ENCODE results near the gene SOCS7. TPM values are rescaled to one million over a fixed set of nuclear protein-coding genes. Genes with fewer than 3 reads are reported as not detected.

Gene SOCS7
- 23.7 TPM for total RNA-seq
- long read RNA-seq, partial matches to known transcripts: 1 of 11 reads
- long read RNA-seq, other reads (novel, unspliced or antisense): 10 of 11 reads

- TF ChIP-seq CTCF (IDR thresholded peaks at IDR 0.05): no peak
- Histone ChIP-seq H3K27me3 (no peaks in the 10 kb centered on the region), H3K4me3 (peak within 1 kb of the TSS; percentile 81), H3K27ac (peak within 1 kb of the TSS; percentile 84), H3K9me3 (no peaks in the 10 kb centered on the region), H3K36me3 (no peaks in the 10 kb centered on the region), H3K4me1 (peaks cover 21% of the 10 kb centered on the region)
- peak; percentile 97 for ATAC-seq
- DNase-seq: peak; percentile 97
- intact Hi-C loops (cut with DNase I): no loop called here
Measured at GRCh38 chr17:38351412-38352222, at the start of gene SOCS7. Gene SOCS7 (plus strand): TSS chr17:38351844. CDS start chr17:38352053, 209 bp downstream.

- TF ChIP-seq CTCF (IDR thresholded peaks at IDR 0.05): no peak
- H3K4me3 ChIP-seq: no peak overlapping the region
- no peak for DNase-seq
- H3K9me3 ChIP-seq: no peaks in the 10 kb centered on the region
- H3K27me3 ChIP-seq: no peaks in the 10 kb centered on the region
- intact Hi-C loops (cut with DNase I): no loop called here
- no peaks in the 10 kb centered on the region for H3K4me1 ChIP-seq
- peaks cover 27% of the 10 kb centered on the region for H3K36me3 ChIP-seq
- H3K27ac ChIP-seq: no peak overlapping the region
- no peak for ATAC-seq
Measured at GRCh38 chr17:38315497-38315896, 36.1 kb upstream of the SOCS7 start.

- no peak for ATAC-seq
- no peak for TF ChIP-seq CTCF (IDR thresholded peaks at IDR 0.05)
- H3K36me3 ChIP-seq: peaks cover 35% of the 10 kb centered on the region
- no peaks in the 10 kb centered on the region for H3K27me3 ChIP-seq
- no peak overlapping the region for H3K27ac ChIP-seq
- no peaks in the 10 kb centered on the region for H3K9me3 ChIP-seq
- H3K4me1 ChIP-seq: no peaks in the 10 kb centered on the region
- intact Hi-C loops (cut with DNase I): no loop called here
- no peak for DNase-seq
- H3K4me3 ChIP-seq: no peak overlapping the region
Measured at GRCh38 chr17:38317081-38317480, 34.6 kb upstream of the SOCS7 start.

- DNase-seq (peak; percentile 79), ATAC-seq (peak; percentile 91)
- TF ChIP-seq CTCF (IDR thresholded peaks at IDR 0.05): no peak
- H3K4me3 ChIP-seq: no peak overlapping the region
- peaks cover 45% of the 10 kb centered on the region for H3K36me3 ChIP-seq
- H3K27me3 ChIP-seq: no peaks in the 10 kb centered on the region
- intact Hi-C loops (cut with DNase I): no loop called here
- H3K27ac ChIP-seq: peak overlapping the region; percentile 68
- peaks cover 5% of the 10 kb centered on the region for H3K4me1 ChIP-seq
- no peaks in the 10 kb centered on the region for H3K9me3 ChIP-seq
Measured at GRCh38 chr17:38320482-38320881, 31.2 kb upstream of the SOCS7 start.

GRCh38 chr17:38322156-38322779 is 29.4 kb upstream of the SOCS7 start:
- Histone ChIP-seq H3K4me3 (no peak overlapping the region), H3K4me1 (peaks cover 8% of the 10 kb centered on the region), H3K9me3 (no peaks in the 10 kb centered on the region), H3K27me3 (no peaks in the 10 kb centered on the region), H3K36me3 (peaks cover 42% of the 10 kb centered on the region), H3K27ac (no peak overlapping the region)
- DNase-seq (peak; percentile 84), ATAC-seq (peak; percentile 79)
- peak; percentile 83 for TF ChIP-seq CTCF (IDR thresholded peaks at IDR 0.05)
- intact Hi-C loops (cut with DNase I): no loop called here

Data from upper lobe of right lung (tissue), 1 donor.